Cardiac muscle cell (in vitro differentiated cells and primary cell): Measurements from ENCODE around the gene CRAMP1. TPM values are rescaled to one million over a fixed set of nuclear protein-coding genes. Genes with fewer than 3 reads are reported as not detected.

ENCODE experiments used
- DNase-seq, 2 donors: peaks; one replicate each; pipeline versions ENCODE4 v3.0.0 to v3.0.0-alpha.2; 2010 to 2017; ENCODE audit warnings: low read depth in 1 of 2, low spot score in 1 of 2
- H3K27ac ChIP-seq: fragments of 200-600 bp; sonication (generic); 2 replicates; pipeline ENCODE4 v1.5.1; 2016
- H3K27me3 ChIP-seq: fragments of 200-600 bp; sonication (generic); 2 replicates; pipeline ENCODE4 v1.6.0; 2016; ENCODE audit warnings: control low read depth
- H3K36me3 ChIP-seq: fragments of 200-600 bp; sonication (generic); 2 replicates; pipeline ENCODE4 v1.5.1; 2016; ENCODE audit warnings: control low read depth
- H3K4me1 ChIP-seq: fragments of 200-600 bp; sonication (generic); 2 replicates; pipeline ENCODE4 v1.8.1; 2017; ENCODE audit warnings: low read depth, mild to moderate bottlenecking, mixed run types
- H3K4me3 ChIP-seq: fragments of 200-600 bp; sonication (generic); 2 replicates; pipeline ENCODE4 v1.5.1; 2016; ENCODE audit warnings: mild to moderate bottlenecking
- H3K9me3 ChIP-seq: fragments of 200-600 bp; sonication (generic); 2 replicates; pipeline ENCODE4 v1.5.1; 2017; ENCODE audit warnings: low read depth, mild to moderate bottlenecking, control low read depth
- polyA plus RNA-seq: library from polyadenylated mRNA; unstranded; fragments of >200 nt; fragmentation: Nextera tagmentation; extraction: Ambion mirVana; gene quantifications from 2 replicates; pipeline ENCODE4 v1.2.1, GENCODE V29; 2016
- total RNA-seq: library from RNA; depleted of rRNA; stranded (reverse); fragments of >200 nt; gene quantifications from 2 replicates; pipeline ENCODE4 v1.2.3, GENCODE V29; 2016
- TF ChIP-seq, protein P1 (sequence below): IDR thresholded peaks from 2 replicates; pipeline ENCODE4 v1.5.1; 2012; ENCODE audit warnings: low read depth, mild to moderate bottlenecking, low read length

Gene CRAMP1
- total and polyA plus RNA-seq, 2 experiments from 2014 or later: 7.7 to 15.3 TPM

DNA sequence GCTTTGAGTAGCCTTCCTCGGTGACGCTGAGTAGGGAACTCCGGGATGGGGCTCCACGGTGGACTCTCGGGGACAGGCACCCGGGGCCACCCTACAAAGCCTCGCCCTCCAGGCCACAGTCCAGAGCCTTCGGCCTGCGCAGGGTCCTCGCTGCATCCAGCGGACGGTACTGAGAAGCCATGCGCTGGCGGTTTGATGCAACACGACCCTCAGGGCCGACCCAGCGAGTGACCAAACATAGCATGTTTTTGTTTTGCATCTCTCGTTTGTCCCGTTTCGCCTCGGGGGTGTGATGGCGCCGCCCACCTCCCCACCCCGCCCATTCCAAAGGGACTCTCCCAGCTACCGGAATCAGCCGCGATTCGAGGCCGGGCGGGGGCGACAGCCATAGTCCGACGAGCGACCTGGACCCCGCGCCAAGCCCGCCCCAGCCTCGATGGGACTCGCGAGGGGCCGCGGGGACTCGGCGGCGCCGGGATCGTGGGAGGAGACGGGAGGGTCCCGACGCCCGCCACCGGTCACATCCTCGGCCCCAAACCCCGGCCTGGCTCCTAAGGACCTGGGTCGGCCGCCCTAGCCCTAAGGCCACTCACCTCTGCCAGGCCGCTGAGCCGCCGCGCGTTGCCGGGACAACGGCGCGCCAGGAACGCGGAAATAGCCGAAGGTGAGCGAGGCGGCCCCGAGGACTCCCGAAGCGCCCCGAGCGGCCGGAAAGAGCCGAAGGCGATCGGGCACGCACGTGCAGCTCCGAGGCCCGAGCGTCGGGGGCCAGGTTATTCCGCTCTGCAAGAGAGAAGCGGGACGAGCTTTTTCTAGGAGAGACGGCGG lies 1.9 kb upstream of the CRAMP1 start:
- peaks cover 15% of the 10 kb centered on the region for H3K4me1 ChIP-seq
- peak overlapping the region; percentile 79 for H3K27ac ChIP-seq
- no peaks in the 10 kb centered on the region for H3K27me3 ChIP-seq
- TF ChIP-seq, protein P1, sequence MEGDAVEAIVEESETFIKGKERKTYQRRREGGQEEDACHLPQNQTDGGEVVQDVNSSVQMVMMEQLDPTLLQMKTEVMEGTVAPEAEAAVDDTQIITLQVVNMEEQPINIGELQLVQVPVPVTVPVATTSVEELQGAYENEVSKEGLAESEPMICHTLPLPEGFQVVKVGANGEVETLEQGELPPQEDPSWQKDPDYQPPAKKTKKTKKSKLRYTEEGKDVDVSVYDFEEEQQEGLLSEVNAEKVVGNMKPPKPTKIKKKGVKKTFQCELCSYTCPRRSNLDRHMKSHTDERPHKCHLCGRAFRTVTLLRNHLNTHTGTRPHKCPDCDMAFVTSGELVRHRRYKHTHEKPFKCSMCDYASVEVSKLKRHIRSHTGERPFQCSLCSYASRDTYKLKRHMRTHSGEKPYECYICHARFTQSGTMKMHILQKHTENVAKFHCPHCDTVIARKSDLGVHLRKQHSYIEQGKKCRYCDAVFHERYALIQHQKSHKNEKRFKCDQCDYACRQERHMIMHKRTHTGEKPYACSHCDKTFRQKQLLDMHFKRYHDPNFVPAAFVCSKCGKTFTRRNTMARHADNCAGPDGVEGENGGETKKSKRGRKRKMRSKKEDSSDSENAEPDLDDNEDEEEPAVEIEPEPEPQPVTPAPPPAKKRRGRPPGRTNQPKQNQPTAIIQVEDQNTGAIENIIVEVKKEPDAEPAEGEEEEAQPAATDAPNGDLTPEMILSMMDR: no peak
- H3K9me3 ChIP-seq: no peaks in the 10 kb centered on the region
- peak overlapping the region; percentile 65 for H3K4me3 ChIP-seq
- peaks cover 6% of the 10 kb centered on the region for H3K36me3 ChIP-seq
- DNase-seq: peak; percentile 91 to 95

DNA sequence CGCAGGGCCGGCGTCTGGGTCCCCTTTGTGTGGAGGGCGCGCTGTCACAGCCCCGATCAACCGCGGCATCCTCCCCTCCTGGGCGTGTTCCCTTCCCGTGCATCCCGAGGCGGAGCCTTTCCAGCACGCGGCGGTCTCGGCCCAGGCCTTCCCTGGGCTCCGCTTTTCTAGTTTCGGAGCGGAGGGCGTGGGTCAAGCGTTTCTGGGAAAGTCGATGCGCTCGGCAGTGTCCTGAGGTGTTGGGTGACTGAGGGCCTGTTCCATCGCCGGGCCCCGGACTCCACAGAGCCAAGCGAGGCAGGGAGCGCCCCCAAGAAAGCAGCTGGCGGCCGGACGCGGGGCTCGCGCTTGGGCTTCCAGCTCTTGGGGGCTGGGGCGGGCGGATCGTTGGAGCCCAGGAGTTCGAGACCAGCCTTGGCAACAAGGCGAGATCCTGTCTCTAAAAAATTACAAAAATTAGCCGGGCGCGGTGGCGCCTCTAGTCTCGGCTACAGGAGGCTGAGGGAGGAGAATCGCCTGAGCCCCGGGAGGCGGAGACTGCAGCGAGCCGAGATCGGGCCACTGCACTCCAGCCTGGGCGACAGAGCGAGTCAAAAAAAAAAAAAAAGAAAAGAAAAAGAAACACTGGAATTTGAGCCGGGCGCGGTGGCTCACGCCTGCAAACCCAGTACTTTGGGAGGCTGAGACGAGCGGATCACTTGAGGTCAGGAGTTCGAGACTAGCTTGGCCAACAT lies 1.1 kb upstream of the CRAMP1 start:
- DNase-seq: no peak
- Histone ChIP-seq H3K4me1 (peaks cover 22% of the 10 kb centered on the region), H3K4me3 (peak overlapping the region; percentile 23), H3K27ac (peak overlapping the region; percentile 62), H3K36me3 (peaks cover 6% of the 10 kb centered on the region), H3K27me3 (no peaks in the 10 kb centered on the region), H3K9me3 (no peaks in the 10 kb centered on the region)
- TF ChIP-seq, protein P1: no peak

DNA sequence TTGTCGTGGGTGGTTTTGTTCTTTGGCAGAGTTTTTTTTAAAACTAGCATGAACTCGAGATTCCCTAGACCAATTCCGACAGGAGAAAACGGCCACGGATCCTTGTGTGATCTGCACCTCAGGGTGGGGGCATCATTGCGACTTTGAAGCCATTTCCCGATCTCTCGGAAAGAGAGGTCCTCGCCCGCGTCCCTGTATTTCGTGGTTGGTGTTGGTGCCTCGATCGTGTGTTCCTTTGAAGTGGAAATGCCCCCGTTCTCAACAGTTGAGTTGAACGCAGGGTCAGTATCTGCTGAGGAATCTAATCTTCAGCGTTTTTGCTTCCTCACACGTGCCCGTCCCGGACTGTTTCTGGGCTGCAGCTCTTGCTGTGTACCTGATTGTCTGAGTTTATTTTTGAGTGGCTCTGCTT lies 1.1 kb downstream of the CRAMP1 start:
- DNase-seq: no peak
- Histone ChIP-seq H3K4me3 (peak overlapping the region; percentile 77), H3K4me1 (peaks cover 24% of the 10 kb centered on the region), H3K36me3 (peaks cover 9% of the 10 kb centered on the region), H3K27me3 (no peaks in the 10 kb centered on the region), H3K9me3 (no peaks in the 10 kb centered on the region), H3K27ac (no peak overlapping the region)
- TF ChIP-seq, protein P1: no peak

DNA sequence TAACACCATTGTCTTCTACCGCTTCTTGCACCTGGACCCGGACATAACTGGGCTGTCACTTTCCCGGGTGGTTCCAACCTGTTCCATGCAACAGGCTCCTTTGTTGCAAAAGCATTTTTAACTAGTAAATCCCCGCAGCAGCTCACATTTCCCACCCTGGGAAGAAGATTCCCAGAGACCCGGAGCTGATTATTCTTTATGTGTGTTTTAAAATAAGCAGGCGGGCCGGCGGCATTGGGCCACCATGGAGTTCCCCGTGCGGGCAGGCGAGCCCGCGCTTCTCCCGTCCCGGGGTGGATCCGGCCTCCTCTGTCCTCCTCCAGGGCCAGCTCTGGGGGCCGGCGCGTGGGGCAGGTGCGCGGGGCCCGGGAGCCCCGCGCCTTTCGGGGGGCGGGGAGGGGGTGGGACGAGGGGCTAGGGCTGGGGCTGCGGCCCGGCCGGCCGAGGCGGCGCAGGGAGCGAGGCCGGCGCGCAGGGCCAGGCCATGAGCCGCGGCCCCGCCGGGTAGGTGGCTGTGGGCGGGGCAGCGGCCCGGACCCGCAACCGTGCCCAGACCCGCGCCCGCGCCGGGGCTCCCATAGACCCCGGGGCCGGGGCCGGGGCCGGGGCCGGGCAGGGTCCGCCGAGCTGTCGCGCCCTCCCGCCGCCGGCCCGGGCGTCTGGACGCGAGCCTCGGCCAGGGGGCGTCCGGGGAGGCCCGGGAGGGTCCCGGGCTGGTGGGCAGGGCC lies 1.7 kb downstream of the CRAMP1 start:
- H3K4me1 ChIP-seq: peaks cover 24% of the 10 kb centered on the region
- H3K27ac ChIP-seq: no peak overlapping the region
- TF ChIP-seq, protein P1: no peak
- peak; percentile 22 to 52 for DNase-seq
- H3K27me3 ChIP-seq: no peaks in the 10 kb centered on the region
- H3K4me3 ChIP-seq: peak overlapping the region; percentile 77
- peaks cover 14% of the 10 kb centered on the region for H3K36me3 ChIP-seq
- no peaks in the 10 kb centered on the region for H3K9me3 ChIP-seq

DNA sequence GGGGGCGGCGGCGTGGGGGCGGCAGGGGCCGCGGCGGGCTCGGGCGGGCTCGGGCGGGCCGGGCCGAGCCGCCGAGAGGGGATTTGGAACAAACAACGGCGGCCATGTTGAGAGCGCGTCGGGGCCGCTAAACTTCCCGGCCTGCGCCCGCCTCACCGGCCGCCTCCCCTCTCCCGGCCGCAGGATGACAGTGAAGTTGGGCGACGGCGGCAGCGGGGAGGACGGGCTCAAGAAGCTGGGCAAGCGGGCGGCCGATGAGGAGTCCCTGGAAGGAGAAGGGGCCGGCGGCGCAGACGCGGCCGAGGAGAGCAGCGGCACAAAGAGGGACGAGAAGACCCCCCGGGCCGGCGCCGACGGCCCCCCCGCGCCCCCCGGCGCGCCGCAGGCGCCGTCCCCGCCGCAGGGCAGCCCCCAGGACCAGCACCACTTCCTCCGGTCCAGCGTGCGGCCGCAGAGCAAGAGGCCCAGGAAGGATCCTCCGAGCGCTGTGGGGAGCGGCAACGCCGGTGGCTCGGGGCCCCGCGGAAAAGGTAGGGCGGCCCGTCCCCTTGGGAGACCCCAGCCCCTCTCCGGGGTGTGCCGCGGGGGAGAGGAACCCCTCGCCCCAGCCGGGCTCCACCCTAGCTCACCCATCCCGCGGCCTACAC lies 2.4 kb downstream of the CRAMP1 start:
- DNase-seq: peak; percentile 56 to 68
- H3K27ac ChIP-seq: peak overlapping the region; percentile 63

More for the DNA sequence above, 2.4 kb downstream of the CRAMP1 start:
- Histone ChIP-seq H3K4me1 (peaks cover 20% of the 10 kb centered on the region), H3K4me3 (peak overlapping the region; percentile 77), H3K9me3 (no peaks in the 10 kb centered on the region), H3K27me3 (no peaks in the 10 kb centered on the region), H3K36me3 (peaks cover 15% of the 10 kb centered on the region)
- TF ChIP-seq, protein P1: no peak
